IMR-90 (cell line): ENCODE results near the gene ALDH2. TPM values are rescaled to one million over a fixed set of nuclear protein-coding genes. Genes with fewer than 3 reads are reported as not detected.

Experiments used
- ATAC-seq: fragments of 200-7000 bp; cut with Tn5 transposase; 2 replicates; pipeline ENCODE4 v1.9.1; 2020; ENCODE audit warnings: low read depth, mild to moderate bottlenecking, moderate library complexity
- BruUV-seq: library from RNA; stranded (reverse); fragments of 400-500 nt; replicated peaks from 2 replicates; lab custom pipeline; 2021; lab: Mats Ljungman, UMichigan
- CTCF ChIA-PET: fragments of 300-600 bp; formaldehyde crosslinking; extraction: SDS; loops from one replicate; lab custom pipeline; 2021; ENCODE audit warnings: antibody characterized with exemption; lab: Yijun Ruan, JAX
- POLR2A ChIA-PET: fragments of 300-600 bp; sonication (Branson Sonifier 250); formaldehyde crosslinking; loops from one replicate; lab custom pipeline; 2022; ENCODE audit warnings: antibody characterized with exemption; ENCODE audit not compliant: unreplicated experiment; lab: Charles Lee
- DNase-seq: peaks from one replicate; pipeline ENCODE4 v3.0.0; 2013
- H2AFZ ChIP-seq: replicated peaks from 2 replicates; pipeline ENCODE3; 2013; ENCODE audit warnings: low read length, mild to moderate bottlenecking; ENCODE audit not compliant: poor library complexity
- H2AK5ac ChIP-seq: 2 replicates; pipeline ENCODE4 v1.6.1; 2013; ENCODE audit warnings: low read depth, low read length, inconsistent platforms
- H2AK9ac ChIP-seq: replicated peaks from 2 replicates; pipeline ENCODE3; 2013; ENCODE audit warnings: mild to moderate bottlenecking, low read depth, low read length, moderate library complexity; ENCODE audit not compliant: poor library complexity
- H2BK120ac ChIP-seq: 2 replicates; pipeline ENCODE4 v1.6.1; 2013; ENCODE audit warnings: low read depth, low read length, inconsistent platforms
- H2BK15ac ChIP-seq: 3 replicates; pipeline ENCODE4 v1.6.1; 2013; ENCODE audit warnings: low read depth, low read length, inconsistent platforms
- H2BK20ac ChIP-seq: 2 replicates; pipeline ENCODE4 v1.6.1; 2013; ENCODE audit warnings: low read depth, mild to moderate bottlenecking, inconsistent platforms, low read length, moderate library complexity
- H2BK5ac ChIP-seq: 2 replicates; pipeline ENCODE4 v1.6.1; 2013; ENCODE audit warnings: mild to moderate bottlenecking, low read depth, low read length, inconsistent platforms; ENCODE audit not compliant: poor library complexity, severe bottlenecking
- H3K14ac ChIP-seq: replicated peaks from 2 replicates; pipeline ENCODE4 v1.6.1; 2013; ENCODE audit warnings: low read depth, low read length, inconsistent platforms
- H3K18ac ChIP-seq: 2 replicates; pipeline ENCODE4 v1.6.1; 2013; ENCODE audit warnings: low read depth, low read length, control low read depth
- H3K23ac ChIP-seq: 2 replicates; pipeline ENCODE4 v1.6.1; 2013; ENCODE audit warnings: low read depth, low read length, inconsistent platforms
- H3K27ac ChIP-seq: 2 replicates; pipeline ENCODE4 v1.5.1; 2013; ENCODE audit warnings: mild to moderate bottlenecking, control low read depth, low read length; ENCODE audit not compliant: insufficient read depth
- H3K27me3 ChIP-seq: 2 replicates; pipeline ENCODE4 v1.6.1; 2013; ENCODE audit warnings: low read length; ENCODE audit not compliant: control insufficient read depth, insufficient read depth
- H3K36me3 ChIP-seq: 2 replicates; pipeline ENCODE4 v1.6.1; 2013; ENCODE audit warnings: low read length, mixed read lengths; ENCODE audit not compliant: control insufficient read depth, insufficient read depth
- H3K4ac ChIP-seq: 2 replicates; pipeline ENCODE4 v1.6.1; 2013; ENCODE audit warnings: low read depth, low read length, inconsistent platforms
- H3K4me1 ChIP-seq: 2 replicates; pipeline ENCODE4 v1.6.1; 2013; ENCODE audit warnings: low read length, mixed read lengths; ENCODE audit not compliant: control insufficient read depth, insufficient read depth
- H3K4me2 ChIP-seq: 2 replicates; pipeline ENCODE4 v1.6.1; 2013; ENCODE audit warnings: low read depth, mild to moderate bottlenecking, control low read depth, low read length, moderate library complexity
- H3K4me3 ChIP-seq: 2 replicates; pipeline ENCODE4 v1.5.1; 2013; ENCODE audit warnings: low read depth, mild to moderate bottlenecking, control low read depth, low read length, moderate library complexity; ENCODE audit not compliant: insufficient read depth
- H3K56ac ChIP-seq: 2 replicates; pipeline ENCODE4 v1.6.1; 2013; ENCODE audit warnings: low read length, inconsistent platforms; ENCODE audit not compliant: insufficient read depth; ENCODE audit errors: extremely low read depth
- H3K79me1 ChIP-seq, 2 experiments: 2 replicates each; pipeline ENCODE4 v1.6.1; 2013; ENCODE audit warnings: low read length in 2 of 2, inconsistent platforms in 1 of 2, low read depth in 1 of 2
- H3K9ac ChIP-seq: 2 replicates; pipeline ENCODE4 v1.6.1; 2013; ENCODE audit warnings: low read depth, low read length, control low read depth
- H3K9me1 ChIP-seq: 2 replicates; pipeline ENCODE4 v1.6.1; 2013; ENCODE audit warnings: low read length, inconsistent platforms; ENCODE audit not compliant: insufficient read depth
- H3K9me3 ChIP-seq: 2 replicates; pipeline ENCODE4 v1.6.1; 2013; ENCODE audit warnings: low read length; ENCODE audit not compliant: control insufficient read depth, insufficient read depth
- H4K20me1 ChIP-seq: 2 replicates; pipeline ENCODE4 v1.6.1; 2013; ENCODE audit warnings: low read length, inconsistent platforms; ENCODE audit not compliant: insufficient read depth
- H4K5ac ChIP-seq: 2 replicates; pipeline ENCODE4 v1.6.1; 2013; ENCODE audit warnings: mild to moderate bottlenecking, low read depth, low read length, control low read depth
- H4K8ac ChIP-seq, 2 experiments: 2 replicates each; pipeline ENCODE4 v1.6.1; 2013; ENCODE audit warnings: low read depth in 2 of 2, low read length in 2 of 2, control low read depth in 1 of 2, inconsistent platforms in 1 of 2
- H4K91ac ChIP-seq: 2 replicates; pipeline ENCODE4 v1.6.1; 2013; ENCODE audit warnings: low read depth, low read length, inconsistent platforms; ENCODE audit not compliant: insufficient read depth
- FOS ChIP-seq: fragments of 150-350 bp; IDR thresholded peaks from 2 replicates; pipeline ENCODE4 v1.6.1; 2016; ENCODE audit warnings: low read depth, low read length
- MXI1 ChIP-seq: IDR thresholded peaks from 2 replicates; pipeline ENCODE4 v1.6.1; 2012; ENCODE audit warnings: low read depth, mild to moderate bottlenecking, low read length, moderate library complexity, borderline replicate concordance
- NFE2L2 ChIP-seq: fragments of 150-350 bp; IDR thresholded peaks from 2 replicates; pipeline ENCODE4 v1.6.1; 2016; ENCODE audit warnings: low read depth, mild to moderate bottlenecking, low read length
- WGBS, 2 experiments: methylation state at CpG; one replicate each; pipeline versions ENCODE4 v1.1.5 to v1.1.7; 2013; ENCODE audit warnings: missing lambda C conversion rate in 2 of 2; ENCODE audit not compliant: insufficient read length in 1 of 2; ENCODE audit errors: extremely low coverage in 2 of 2; 5-methylcytosine and 5-hydroxymethylcytosine counted together
- dilution Hi-C: fragments of 300-500 bp; cut with HindIII; formaldehyde crosslinking; loops from one replicate; pipeline ENCODE4 v1.14.3; 2018; ENCODE audit warnings: low sequenced_read_pairs; ENCODE audit not compliant: unreplicated experiment
- in situ Hi-C: fragments of 300-500 bp; cut with MboI; formaldehyde crosslinking; loops from 3 replicates; pipeline ENCODE4 v1.14.3; 2019; ENCODE audit warnings: low sequenced_read_pairs, inconsistent platforms, mixed read lengths
- intact Hi-C: fragments of 100-400 bp; cut with micrococcal nuclease; formaldehyde crosslinking; loops from 2 replicates; pipeline ENCODE4 v1.10.0; 2022
- polyA plus RNA-seq, 3 experiments: library from polyadenylated mRNA; depleted of rRNA; stranded (reverse); fragments of >200 nt; gene quantifications; 2 replicates each; pipeline ENCODE4 v1.2.3, GENCODE V29; 2012; ENCODE audit warnings: low replicate concordance in 1 of 3
- total RNA-seq: library from RNA; depleted of rRNA; stranded (reverse); fragments of >200 nt; gene quantifications from 2 replicates; pipeline ENCODE4 v1.2.3, GENCODE V29; 2012

ALDH2 gene
- total and polyA plus RNA-seq, 2 of the 4 experiments (the other 2 are of a cell fraction): 16.0 to 41.2 TPM

- ChIA-PET POLR2A (no interaction called here), CTCF (no interaction called here)
- DNase-seq: no peak
- no peak overlapping the region for H2BK120ac ChIP-seq
- H3K9ac ChIP-seq: no peak overlapping the region
- dilution Hi-C loops (no loop called here), in situ Hi-C loops (loop anchor here (5.0 kb wide), 1 partner anchor 56 kb away; no protein-coding TSS in a partner anchor), intact Hi-C loops (no loop called here)
- H4K8ac ChIP-seq: no peak overlapping the region
- H3K27ac ChIP-seq: no peak overlapping the region
- H3K27me3 ChIP-seq: no peaks in the 10 kb centered on the region
- no peak overlapping the region for H3K4me3 ChIP-seq
- H2AK9ac ChIP-seq: no peak overlapping the region
- H3K4ac ChIP-seq: no peak overlapping the region
- no peak overlapping the region for H4K5ac ChIP-seq
- H3K4me1 ChIP-seq: peaks cover 14% of the 10 kb centered on the region; the same call in 1 of the 2 replicates
- ATAC-seq: no peak
- H3K56ac ChIP-seq: no peak overlapping the region
- BruUV-seq: no TSS peak
- peaks cover 20% of the 10 kb centered on the region for H3K36me3 ChIP-seq
- H3K79me1 ChIP-seq: no peaks in the 10 kb centered on the region
- 91% methylated on average over 12 of the region's 15 CpGs; no CpG with 5 or more reads in 1 of the 2 experiments for WGBS, 2 experiments
- no peak overlapping the region for H2AK5ac ChIP-seq
- no peak overlapping the region; the same call in 1 of the 2 replicates for H3K14ac ChIP-seq
- no peaks in the 10 kb centered on the region for H3K9me3 ChIP-seq
- peaks cover 5% of the 10 kb centered on the region; the same call in 1 of the 2 replicates for H4K20me1 ChIP-seq
- H2BK15ac ChIP-seq: no peak overlapping the region
- TF ChIP-seq MXI1: no peak
- TF ChIP-seq NFE2L2: no peak
- TF ChIP-seq FOS: no peak
- no peak overlapping the region for H2BK20ac ChIP-seq
- no peaks in the 10 kb centered on the region for H3K9me1 ChIP-seq
- H3K23ac ChIP-seq: no peak overlapping the region
- no peak overlapping the region for H2AFZ ChIP-seq
- H3K4me2 ChIP-seq: no peak overlapping the region
- H3K18ac ChIP-seq: no peak overlapping the region
- H2BK5ac ChIP-seq: no peak overlapping the region
- no peak overlapping the region for H4K91ac ChIP-seq
These were observed 10.5 kb upstream of the ALDH2 start for GRCh38 chr12:111756196-111756595.
